Sigmoid colon (tissue), 4 donors: ENCODE results near the gene TFE3.

Experiments used
- POLR2A ChIP-seq, 2 donors: fragments of 450-650 bp; IDR thresholded peaks; one replicate each; pipeline ENCODE4 v1.6.1; 2016; ENCODE audit warnings: antibody characterized with exemption in 2 of 2, mild to moderate bottlenecking in 2 of 2, moderate library complexity in 2 of 2
- POLR2AphosphoS5 ChIP-seq, 4 donors: sonication (generic); formaldehyde crosslinking; IDR thresholded peaks; one replicate each; pipeline ENCODE4 v1.6.1; 2017; ENCODE audit warnings: antibody characterized with exemption in 4 of 4
- TF ChIP-seq, protein P1 (sequence below), 4 experiments: fragments of 450-650 bp in 3 of 4; fragments of 200-600 bp in 1 of 4; IDR thresholded peaks; one replicate each; pipeline ENCODE4 v1.5.1; 2016 to 2019; ENCODE audit warnings: antibody characterized with exemption in 4 of 4, mild to moderate bottlenecking in 3 of 4, moderate library complexity in 2 of 4

DNA sequence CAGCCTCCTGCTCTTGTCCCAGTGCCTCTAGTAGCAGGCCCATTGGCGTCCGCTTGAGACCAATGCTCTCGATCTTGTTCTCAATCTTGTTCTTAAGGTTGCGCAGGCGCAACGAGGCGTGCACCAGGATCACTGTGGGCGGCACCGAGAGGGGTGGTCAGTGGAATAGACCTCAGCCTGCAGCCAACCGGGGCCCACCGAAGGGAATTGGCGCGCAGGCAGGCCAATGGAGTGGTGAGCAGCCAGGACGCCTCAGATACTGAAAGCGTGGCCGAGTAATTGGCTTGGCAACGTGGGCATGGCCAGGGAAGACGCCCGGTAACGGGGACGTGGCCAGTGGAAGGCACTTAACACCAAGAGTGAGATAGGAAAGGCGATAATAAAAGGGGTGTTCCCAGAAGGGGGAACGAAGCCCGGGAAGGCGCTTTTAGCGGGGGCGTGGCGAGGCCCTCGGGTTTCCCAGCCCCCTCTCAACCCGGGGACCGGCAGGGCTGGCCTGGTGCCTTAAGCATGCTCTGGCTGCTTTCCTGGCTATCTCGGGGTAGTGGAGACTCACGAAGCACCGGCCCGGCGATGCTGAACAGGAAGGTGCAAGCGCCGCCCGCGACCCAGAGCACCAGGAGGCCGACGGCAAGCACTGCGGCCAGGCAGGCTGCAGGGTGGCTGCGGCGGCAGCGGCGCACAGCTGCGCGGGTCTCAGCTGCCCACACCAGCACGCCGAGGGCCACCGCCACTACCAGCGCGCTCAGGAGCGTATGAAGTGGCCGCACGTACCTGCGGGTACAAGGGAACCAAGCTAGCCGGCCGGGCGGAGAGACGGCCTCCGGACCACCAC is 28.9 kb upstream of the TFE3 start:
- TF ChIP-seq, protein P1, sequence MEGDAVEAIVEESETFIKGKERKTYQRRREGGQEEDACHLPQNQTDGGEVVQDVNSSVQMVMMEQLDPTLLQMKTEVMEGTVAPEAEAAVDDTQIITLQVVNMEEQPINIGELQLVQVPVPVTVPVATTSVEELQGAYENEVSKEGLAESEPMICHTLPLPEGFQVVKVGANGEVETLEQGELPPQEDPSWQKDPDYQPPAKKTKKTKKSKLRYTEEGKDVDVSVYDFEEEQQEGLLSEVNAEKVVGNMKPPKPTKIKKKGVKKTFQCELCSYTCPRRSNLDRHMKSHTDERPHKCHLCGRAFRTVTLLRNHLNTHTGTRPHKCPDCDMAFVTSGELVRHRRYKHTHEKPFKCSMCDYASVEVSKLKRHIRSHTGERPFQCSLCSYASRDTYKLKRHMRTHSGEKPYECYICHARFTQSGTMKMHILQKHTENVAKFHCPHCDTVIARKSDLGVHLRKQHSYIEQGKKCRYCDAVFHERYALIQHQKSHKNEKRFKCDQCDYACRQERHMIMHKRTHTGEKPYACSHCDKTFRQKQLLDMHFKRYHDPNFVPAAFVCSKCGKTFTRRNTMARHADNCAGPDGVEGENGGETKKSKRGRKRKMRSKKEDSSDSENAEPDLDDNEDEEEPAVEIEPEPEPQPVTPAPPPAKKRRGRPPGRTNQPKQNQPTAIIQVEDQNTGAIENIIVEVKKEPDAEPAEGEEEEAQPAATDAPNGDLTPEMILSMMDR (IDR thresholded peaks at IDR 0.05): no peak
- TF ChIP-seq POLR2A (IDR thresholded peaks at IDR 0.05) (no peak), POLR2AphosphoS5 (IDR thresholded peaks at IDR 0.05) (peak in 3 of 4 donors; percentile 28 to 37 (median 32))
